ENCODE results near the gene CTRL.
"Not testable (repeated sequence)": the region's sequence is repeated elsewhere in the genome, so short reads cannot be mapped to it uniquely, and the experiment has no call there.

The CTRL gene

GRCh38 chr16:67942510-67943255 lies 11.0 kb upstream of the CTRL start:
- no peak for DNase-seq (ENCODE audit: extremely low read depth in 1 of 2, low read depth in 1 of 2)

DNA sequence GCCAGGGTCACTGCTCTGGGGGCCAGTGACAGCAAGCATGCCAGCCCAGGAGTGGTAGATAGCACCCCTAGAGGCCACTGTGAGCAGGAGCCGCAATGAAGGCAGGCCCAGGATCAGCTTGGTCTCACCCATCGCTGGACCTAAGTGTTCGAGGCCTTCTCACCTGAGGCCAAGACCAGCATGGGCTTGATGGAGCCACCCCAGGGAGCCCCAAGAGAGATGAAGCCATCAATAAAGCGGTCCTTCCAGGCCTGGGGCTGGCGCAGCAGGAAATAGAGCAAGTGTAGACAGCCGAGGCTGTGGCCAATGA lies 10.5 kb upstream of the CTRL start:
- DNase-seq (ENCODE audit: extremely low read depth in 1 of 2, low read depth in 1 of 2): no peak

DNA sequence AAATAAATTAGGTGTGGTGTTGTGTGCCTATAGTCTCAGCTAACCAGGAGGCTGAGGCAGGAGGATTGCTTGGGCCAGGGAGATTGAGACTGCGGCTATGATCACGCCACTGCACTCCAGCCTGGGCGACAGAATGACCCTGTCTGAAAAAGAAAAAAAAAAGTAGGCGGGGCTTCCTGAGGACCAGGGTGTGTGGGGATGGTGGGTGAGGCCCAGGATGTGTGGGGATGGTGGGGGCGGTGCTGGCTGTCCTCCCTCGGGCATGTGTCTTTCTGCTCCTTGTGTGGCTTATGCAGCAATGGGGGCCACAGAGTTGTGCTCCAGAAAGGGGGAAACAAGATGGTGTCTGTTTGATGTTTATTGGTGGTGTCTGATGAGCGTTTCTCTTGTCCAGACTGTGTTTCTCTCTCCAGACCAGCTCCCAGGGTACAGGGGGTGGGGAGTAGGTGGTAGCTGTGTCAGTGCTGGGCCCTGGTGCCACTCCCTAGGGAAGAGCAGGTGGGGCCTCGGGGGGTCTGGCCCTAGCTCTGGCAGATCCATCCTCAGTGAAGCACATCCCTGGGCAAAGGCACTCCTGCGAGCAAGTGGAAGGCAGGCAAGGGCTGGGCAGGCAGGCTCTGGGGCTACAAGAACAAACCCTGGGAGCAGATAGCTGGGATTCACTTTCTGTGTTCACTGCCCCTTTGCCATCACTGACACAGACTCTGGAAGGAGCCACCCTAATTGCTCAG lies 10.0 kb upstream of the CTRL start:
- DNase-seq (ENCODE audit: extremely low read depth in 1 of 2, low read depth in 1 of 2): no peak

DNA sequence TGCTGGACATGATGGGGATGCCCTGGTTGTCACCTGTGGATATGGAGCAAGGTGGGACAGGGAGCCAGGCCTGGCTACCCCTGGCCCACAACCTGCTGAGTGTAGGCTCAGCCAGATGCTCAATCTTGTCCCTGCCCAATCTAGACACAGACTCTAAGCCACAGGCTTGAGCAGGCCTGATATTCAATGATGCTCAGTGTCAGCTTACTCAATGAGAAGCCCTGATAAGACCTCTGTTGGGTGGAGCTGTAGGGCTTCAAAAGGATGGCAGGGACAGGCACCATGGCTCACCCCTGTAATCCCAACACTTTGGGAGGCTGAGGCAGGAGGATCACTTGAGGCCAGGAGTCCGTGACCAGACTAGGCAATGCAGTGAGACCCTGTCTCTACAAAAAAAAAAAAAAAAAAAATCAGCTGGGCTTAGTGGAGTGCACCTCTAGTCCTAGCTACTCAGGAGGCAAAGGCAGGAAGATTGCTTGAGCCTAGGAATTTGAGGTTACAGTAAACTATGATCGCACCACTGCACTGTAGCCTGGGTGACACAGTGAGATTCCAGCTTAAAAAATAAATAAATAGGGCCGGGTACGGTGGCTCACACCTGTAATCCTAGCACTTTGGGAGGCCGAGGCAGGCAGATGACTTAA lies 8.9 kb upstream of the CTRL start:
- DNase-seq (ENCODE audit: extremely low read depth in 1 of 2, low read depth in 1 of 2): no peak

DNA sequence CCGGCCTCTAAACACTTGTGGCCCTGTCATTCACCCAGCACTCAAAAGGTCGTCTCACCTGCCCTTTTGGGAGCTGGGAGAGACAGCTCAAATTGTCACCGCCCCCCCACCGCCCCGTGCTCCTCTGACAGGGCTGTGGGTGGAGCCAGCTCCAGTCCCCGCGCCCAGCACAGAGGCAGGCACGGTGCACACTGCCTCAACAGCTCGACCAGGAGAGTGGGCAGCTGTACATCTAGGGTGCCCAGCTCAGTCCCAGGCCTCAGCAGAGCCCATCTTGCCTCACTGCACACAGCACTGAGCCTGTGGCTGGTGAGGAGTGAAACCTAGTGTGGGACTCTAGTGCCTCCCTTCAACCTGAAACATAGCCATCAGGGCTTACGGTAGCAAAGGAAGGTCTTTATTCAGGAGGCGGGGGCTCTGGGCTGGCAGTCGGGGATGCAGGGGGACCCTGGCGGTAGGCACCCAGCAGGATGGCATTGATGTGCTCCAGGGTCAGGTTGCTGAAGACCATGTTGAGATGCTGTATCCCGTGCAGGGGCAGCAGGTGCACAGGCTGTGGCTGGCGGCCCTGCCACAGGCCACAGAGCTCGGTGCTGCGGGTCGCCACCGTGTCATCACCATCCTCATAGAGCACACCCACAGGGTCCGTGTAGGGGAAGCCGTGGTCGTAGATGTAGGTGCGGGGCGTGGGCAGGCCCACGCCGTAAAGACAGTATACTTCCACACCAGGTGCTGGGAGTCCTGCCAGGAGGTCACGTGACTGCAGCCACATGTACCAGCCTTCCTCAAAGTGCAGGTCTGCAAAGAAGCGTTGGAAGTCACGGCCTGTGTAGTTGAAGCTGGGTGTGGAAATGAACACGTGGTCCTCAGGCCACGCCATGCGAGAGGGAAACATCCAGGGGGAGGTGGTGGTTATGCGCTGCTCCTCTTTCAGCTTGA lies 8.1 kb upstream of the CTRL start:
- DNase-seq (ENCODE audit: extremely low read depth in 1 of 2, low read depth in 1 of 2): no peak

- DNase-seq (ENCODE audit: extremely low read depth in 1 of 2, low read depth in 1 of 2): not testable (repeated sequence)
Measured at GRCh38 chr16:67937713-67938112, 6.1 kb upstream of the CTRL start.

GRCh38 chr16:67936880-67937605 lies 5.4 kb upstream of the CTRL start:
- peak in 1 of 2 donors; percentile 49 for DNase-seq (ENCODE audit: extremely low read depth in 1 of 2, low read depth in 1 of 2)

DNA sequence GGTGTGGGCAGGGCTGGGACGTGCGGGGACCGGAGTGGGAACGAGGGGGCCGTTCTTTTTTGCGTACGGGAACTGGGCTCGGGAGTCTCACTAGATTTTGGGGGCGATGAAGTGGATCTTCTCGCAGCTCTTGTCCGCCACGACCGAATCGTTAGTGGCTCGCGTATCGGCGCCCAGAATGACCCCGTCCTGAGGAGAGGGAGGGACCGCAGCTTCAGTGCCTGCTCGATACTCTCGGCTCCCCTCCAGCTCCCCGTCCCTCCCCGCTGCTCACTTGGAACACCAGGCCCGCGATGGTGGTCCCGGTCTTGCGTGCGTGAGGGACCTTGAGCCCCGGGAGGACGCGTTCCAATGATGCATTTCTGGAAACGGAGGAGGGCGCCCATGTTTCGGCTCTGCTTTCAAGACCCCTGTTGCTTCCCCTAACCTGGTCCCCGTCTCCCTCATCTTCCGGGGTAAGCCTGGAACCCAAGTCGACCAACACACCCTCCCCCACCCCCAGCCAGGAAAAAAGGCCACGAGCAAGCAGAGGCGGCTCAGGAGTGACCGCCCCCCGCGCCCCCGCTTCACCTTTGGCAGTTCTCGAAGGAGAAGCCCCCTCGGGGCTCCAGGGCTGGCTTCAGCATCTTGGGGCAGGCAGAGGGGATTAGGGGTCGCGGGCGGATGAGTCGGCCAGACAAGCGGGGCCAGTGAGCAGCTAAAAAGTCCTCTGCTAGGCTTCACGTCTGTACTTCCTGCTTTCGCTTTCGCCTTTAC lies 4.6 kb upstream of the CTRL start, which contains the start of gene PSMB10:
TSS of gene PSMB10 (minus strand) at position 727 of the 756 bp plus-strand sequence. CDS start at position 626, 101 bp downstream.
- DNase-seq (ENCODE audit: extremely low read depth in 1 of 2, low read depth in 1 of 2): peak; percentile 10 to 21

GRCh38 chr16:67935402-67936123 lies 3.9 kb upstream of the CTRL start:
- DNase-seq (ENCODE audit: extremely low read depth in 1 of 2, low read depth in 1 of 2): peak; percentile 82 to 84

- DNase-seq (ENCODE audit: extremely low read depth in 1 of 2, low read depth in 1 of 2): no peak
Measured at GRCh38 chr16:67935101-67935401, 3.4 kb upstream of the CTRL start.

- DNase-seq (ENCODE audit: extremely low read depth in 1 of 2, low read depth in 1 of 2): no peak
Measured at GRCh38 chr16:67934306-67935100, 2.8 kb upstream of the CTRL start.

DNA sequence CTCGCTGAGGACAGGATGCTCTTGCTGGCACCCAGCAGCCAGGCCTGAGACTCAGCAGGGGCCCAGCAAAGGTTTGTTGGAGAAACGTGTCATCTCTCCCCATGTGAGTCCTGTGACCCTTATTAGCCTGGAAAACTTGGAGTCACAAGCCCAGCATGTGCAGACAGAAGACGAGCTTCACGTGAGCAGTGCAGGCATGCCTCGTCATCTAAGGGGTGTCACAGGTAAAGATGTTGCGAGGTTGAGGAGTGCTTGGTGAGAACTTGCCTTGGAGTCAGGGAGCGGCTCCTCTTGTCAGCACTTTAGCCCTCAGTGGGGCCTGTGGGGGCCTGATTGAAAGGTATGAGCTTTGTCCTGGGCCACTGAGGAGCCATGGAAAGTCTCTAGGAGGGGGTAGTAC lies 2.1 kb upstream of the CTRL start:
- no peak for DNase-seq (ENCODE audit: extremely low read depth in 1 of 2, low read depth in 1 of 2)

DNA sequence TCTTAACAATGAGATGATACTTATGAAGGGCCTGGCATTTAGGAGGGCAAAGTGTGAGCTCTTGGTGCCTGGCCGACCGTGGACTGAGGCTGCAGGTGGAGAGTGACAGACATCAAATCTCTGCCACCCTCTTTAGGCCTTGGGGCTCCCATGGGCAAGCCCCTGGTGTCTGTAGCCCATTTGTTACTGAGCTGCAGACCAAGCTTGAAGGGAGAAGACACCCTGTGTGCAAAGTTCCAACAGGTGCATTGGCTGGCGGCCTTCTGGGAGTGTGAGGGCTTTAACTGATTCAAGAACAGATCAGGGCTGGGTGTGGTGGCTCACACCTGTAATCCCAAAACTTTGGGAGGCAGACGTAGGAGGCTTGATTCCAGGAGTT lies 789 bp upstream of the CTRL start:
- DNase-seq (ENCODE audit: extremely low read depth in 1 of 2, low read depth in 1 of 2): no peak

- no peak for DNase-seq (ENCODE audit: extremely low read depth in 1 of 2, low read depth in 1 of 2)
Measured at GRCh38 chr16:67930678-67931211, 917 bp downstream of the CTRL start.

- DNase-seq (ENCODE audit: extremely low read depth in 1 of 2, low read depth in 1 of 2): no peak
Measured at GRCh38 chr16:67930191-67930590, 1.5 kb downstream of the CTRL start.

DNA sequence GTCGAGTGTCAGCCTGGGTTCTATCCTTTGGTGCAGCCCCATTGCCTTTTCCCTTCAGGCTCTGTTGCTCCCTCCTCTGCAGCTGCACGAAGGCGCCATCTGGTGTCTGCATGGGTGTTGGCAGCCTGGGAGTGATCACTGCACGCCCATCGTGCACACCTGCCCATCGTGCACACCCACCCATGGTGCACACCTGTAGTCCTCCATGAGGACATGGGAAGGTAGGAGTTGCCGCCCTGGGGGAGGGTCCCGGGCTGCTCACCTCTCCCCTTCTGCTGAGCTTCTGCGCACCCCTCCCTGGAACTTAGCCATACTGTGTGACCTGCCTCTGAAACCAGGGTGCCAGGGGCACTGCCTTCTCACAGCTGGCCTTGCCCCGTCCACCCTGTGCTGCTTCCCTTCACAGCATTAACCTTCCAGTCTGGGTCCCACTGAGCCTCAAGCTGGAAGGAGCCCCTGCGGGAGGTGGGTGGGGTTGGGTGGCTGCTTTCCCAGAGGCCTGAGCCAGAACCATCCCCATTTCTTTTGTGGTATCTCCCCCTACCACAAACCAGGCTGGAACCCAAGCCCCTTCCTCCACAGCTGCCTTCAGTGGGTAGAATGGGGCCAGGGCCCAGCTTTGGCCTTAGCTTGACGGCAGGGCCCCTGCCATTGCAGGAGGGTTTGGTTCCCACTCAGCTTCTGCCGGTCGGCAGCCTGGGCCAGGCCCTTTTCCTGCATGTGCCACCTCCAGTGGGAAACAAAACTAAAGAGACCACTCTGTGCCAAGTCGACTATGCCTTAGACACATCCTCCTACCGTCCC lies 2.9 kb downstream of the CTRL start:
- peak; percentile 44 to 57 for DNase-seq (ENCODE audit: extremely low read depth in 1 of 2, low read depth in 1 of 2)

DNA sequence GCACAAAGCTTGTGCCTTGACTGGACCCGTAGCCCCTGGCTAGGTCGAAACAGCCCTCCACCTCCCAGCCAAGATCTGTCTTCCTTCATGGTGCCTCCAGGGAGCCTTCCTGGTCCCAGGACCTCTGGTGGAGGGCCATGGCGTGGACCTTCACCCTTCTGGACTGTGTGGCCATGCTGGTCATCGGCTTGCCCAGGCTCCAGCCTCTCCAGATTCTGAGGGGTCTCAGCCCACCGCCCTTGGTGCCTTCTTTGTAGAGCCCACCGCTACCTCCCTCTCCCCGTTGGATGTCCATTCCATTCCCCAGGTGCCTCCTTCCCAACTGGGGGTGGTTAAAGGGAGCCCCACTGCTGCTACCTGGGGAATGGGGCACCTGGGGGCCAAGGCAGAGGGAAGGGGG lies 3.5 kb downstream of the CTRL start:
- DNase-seq (ENCODE audit: extremely low read depth in 1 of 2, low read depth in 1 of 2): no peak

Measured in activated CD8-positive, alpha-beta memory T cell treated with anti-CD3 and anti-CD28 coated beads for 1 hour (primary cell).